ENCODE measurements around the gene KCNMB3. TPM values are rescaled to one million over a fixed set of nuclear protein-coding genes. Genes with fewer than 3 reads are reported as not detected.

KCNMB3 gene
- 0.41 TPM for polyA plus RNA-seq (2012; ENCODE audit: insufficient read length, low read depth)

- TF ChIP-seq POLR2AphosphoS5 (IDR thresholded peaks at IDR 0.05; ENCODE audit: low read depth, low read length) = no peak
- TF ChIP-seq SIN3A (IDR thresholded peaks at IDR 0.05; ENCODE audit: borderline replicate concordance, insufficient read depth, low read length) = no peak
- TF ChIP-seq FOXP2 (optimal IDR thresholded peaks at IDR 0.05; ENCODE audit: borderline replicate concordance, extremely low read depth, extremely low read length, insufficient read depth) = no peak
- TF ChIP-seq REST (IDR thresholded peaks at IDR 0.05; ENCODE audit: insufficient read depth in 1 of 2, low read depth in 2 of 2, low read length in 2 of 2) = no peak
- no peak for TF ChIP-seq TAF1 (IDR thresholded peaks at IDR 0.05; ENCODE audit: borderline replicate concordance, insufficient read depth, low read length)
Observed at GRCh38 chr3:179250803-179251476, at the start of gene KCNMB3. TSS of gene KCNMB3 (minus strand) at chr3:179251114. CDS start at chr3:179250990, 124 bp downstream.

GRCh38 chr3:179299999-179300613, 49.2 kb upstream of the KCNMB3 start:
- no peak for TF ChIP-seq SIN3A (IDR thresholded peaks at IDR 0.05; ENCODE audit: borderline replicate concordance, insufficient read depth, low read length)

- TF ChIP-seq POLR2AphosphoS5 (IDR thresholded peaks at IDR 0.05; ENCODE audit: low read depth, low read length) (no peak), SIN3A (IDR thresholded peaks at IDR 0.05; ENCODE audit: borderline replicate concordance, insufficient read depth, low read length) (no peak), REST (IDR thresholded peaks at IDR 0.05; ENCODE audit: insufficient read depth in 1 of 2, low read depth in 2 of 2, low read length in 2 of 2) (no peak), FOXP2 (optimal IDR thresholded peaks at IDR 0.05; ENCODE audit: borderline replicate concordance, extremely low read depth, extremely low read length, insufficient read depth) (no peak), TAF1 (IDR thresholded peaks at IDR 0.05; ENCODE audit: borderline replicate concordance, insufficient read depth, low read length) (no peak)
Observed at GRCh38 chr3:179299316-179299715, 48.4 kb upstream of the KCNMB3 start.

- TF ChIP-seq SIN3A (IDR thresholded peaks at IDR 0.05; ENCODE audit: borderline replicate concordance, insufficient read depth, low read length) (no peak), FOXP2 (optimal IDR thresholded peaks at IDR 0.05; ENCODE audit: borderline replicate concordance, extremely low read depth, extremely low read length, insufficient read depth) (no peak), TAF1 (IDR thresholded peaks at IDR 0.05; ENCODE audit: borderline replicate concordance, insufficient read depth, low read length) (no peak), POLR2AphosphoS5 (IDR thresholded peaks at IDR 0.05; ENCODE audit: low read depth, low read length) (no peak), REST (IDR thresholded peaks at IDR 0.05; ENCODE audit: insufficient read depth in 1 of 2, low read depth in 2 of 2, low read length in 2 of 2) (no peak)
Observed at GRCh38 chr3:179297971-179298725, 47.2 kb upstream of the KCNMB3 start.

GRCh38 chr3:179292450-179292849, 41.5 kb upstream of the KCNMB3 start:
- TF ChIP-seq POLR2AphosphoS5 (IDR thresholded peaks at IDR 0.05; ENCODE audit: low read depth, low read length) = no peak
- no peak for TF ChIP-seq REST (IDR thresholded peaks at IDR 0.05; ENCODE audit: insufficient read depth in 1 of 2, low read depth in 2 of 2, low read length in 2 of 2)
- TF ChIP-seq FOXP2 (optimal IDR thresholded peaks at IDR 0.05; ENCODE audit: borderline replicate concordance, extremely low read depth, extremely low read length, insufficient read depth) = no peak
- no peak for TF ChIP-seq TAF1 (IDR thresholded peaks at IDR 0.05; ENCODE audit: borderline replicate concordance, insufficient read depth, low read length)
- no peak for TF ChIP-seq SIN3A (IDR thresholded peaks at IDR 0.05; ENCODE audit: borderline replicate concordance, insufficient read depth, low read length)

Measured in PFSK-1 (cell line).